Karpas-422 (cell line): Measurements from ENCODE around the gene GLRX5. TPM values are rescaled to one million over a fixed set of nuclear protein-coding genes. Genes with fewer than 3 reads are reported as not detected.

Experiments used
- DNase-seq: peaks from one replicate; pipeline ENCODE4 v3.0.0-alpha.2; 2015
- H2AFZ ChIP-seq: fragments of 200-600 bp; sonication (generic); 2 replicates; pipeline ENCODE4 v1.6.1; 2014; ENCODE audit warnings: antibody characterized with exemption, low read length, mixed read lengths
- H3K27ac ChIP-seq: fragments of 200-600 bp; sonication (generic); 2 replicates; pipeline ENCODE4 v1.5.1; 2014; ENCODE audit warnings: mild to moderate bottlenecking, low read length, moderate library complexity
- H3K27me3 ChIP-seq: fragments of 200-600 bp; sonication (generic); 2 replicates; pipeline ENCODE4 v1.6.1; 2014; ENCODE audit warnings: low read length, mixed read lengths
- H3K36me3 ChIP-seq: fragments of 200-600 bp; sonication (generic); 2 replicates; pipeline ENCODE4 v1.6.1; 2014; ENCODE audit warnings: low read length, mixed read lengths; ENCODE audit not compliant: insufficient read depth
- H3K4me1 ChIP-seq: fragments of 200-600 bp; sonication (generic); 2 replicates; pipeline ENCODE4 v1.6.1; 2014; ENCODE audit warnings: mild to moderate bottlenecking, low read length, mixed read lengths
- H3K4me2 ChIP-seq: fragments of 200-600 bp; sonication (generic); 2 replicates; pipeline ENCODE4 v1.6.1; 2014; ENCODE audit warnings: low read length, low read depth, mild to moderate bottlenecking; ENCODE audit not compliant: poor library complexity, severe bottlenecking
- H3K4me3 ChIP-seq: fragments of 200-600 bp; sonication (generic); 2 replicates; pipeline ENCODE4 v1.5.1; 2014; ENCODE audit warnings: mild to moderate bottlenecking, antibody characterized with exemption, low read length, mixed read lengths
- H3K79me2 ChIP-seq: fragments of 200-600 bp; sonication (generic); 2 replicates; pipeline ENCODE4 v1.6.1; 2014; ENCODE audit warnings: mild to moderate bottlenecking, low read length, mixed read lengths
- H3K9ac ChIP-seq: fragments of 200-600 bp; sonication (generic); 2 replicates; pipeline ENCODE4 v1.6.0; 2014; ENCODE audit warnings: low read length
- H3K9me2 ChIP-seq: fragments of 200-600 bp; sonication (generic), shearing (Covaris generic); replicated peaks from 2 replicates; pipeline ENCODE4 v1.6.0; 2014; ENCODE audit warnings: mild to moderate bottlenecking, low read length, moderate library complexity; ENCODE audit not compliant: insufficient read depth
- H3K9me3 ChIP-seq: fragments of 300-700, 200-600 bp; sonication (generic); 2 replicates; pipeline ENCODE4 v1.6.1; 2014; ENCODE audit warnings: low read length, mixed read lengths
- H4K20me1 ChIP-seq: fragments of 200-600 bp; sonication (generic); 2 replicates; pipeline ENCODE4 v1.6.1; 2014; ENCODE audit warnings: mild to moderate bottlenecking, antibody characterized with exemption, low read length, low read depth; ENCODE audit not compliant: insufficient read depth
- total RNA-seq: library from RNA; depleted of rRNA; stranded (reverse); fragments of >200 nt; shearing (Covaris generic); gene quantifications from 2 replicates; pipeline ENCODE4 v1.2.3, GENCODE V29; 2014; ENCODE audit warnings: low replicate concordance

GLRX5 gene
- total RNA-seq, 1 experiment from 2014 or later = 74.6 TPM

DNA sequence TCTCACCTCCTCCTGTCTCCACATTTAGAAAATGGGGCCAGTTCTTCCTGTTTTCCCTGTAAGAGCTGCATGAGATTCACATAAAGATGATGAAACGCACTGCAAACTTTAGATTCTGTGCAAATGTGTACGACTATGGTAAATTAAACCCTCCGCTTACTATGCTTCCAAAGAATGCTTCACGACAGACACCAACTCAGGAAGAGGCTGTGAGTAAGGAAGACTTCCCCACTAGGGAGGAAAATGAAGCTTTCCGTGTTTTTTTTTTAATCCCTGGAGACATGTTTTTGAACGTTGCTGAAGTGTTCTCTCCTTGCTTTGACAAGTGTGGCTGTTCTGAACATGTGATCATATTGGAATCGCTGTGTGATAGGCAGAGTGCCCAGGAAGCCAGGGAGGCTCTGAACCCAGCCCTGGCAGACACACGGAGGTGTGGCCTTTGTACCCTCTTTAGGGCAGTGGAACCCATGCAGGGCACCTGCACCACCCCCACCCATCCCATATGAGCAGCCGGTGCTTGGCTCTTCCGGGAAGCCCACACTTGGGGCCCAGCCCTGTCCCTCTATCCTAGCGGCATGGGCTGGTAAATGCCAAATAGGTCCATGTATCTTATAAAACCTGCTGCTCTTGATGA, 10.9 kb upstream of the GLRX5 start:
- H3K79me2 ChIP-seq = no peaks in the 10 kb centered on the region
- no peaks in the 10 kb centered on the region for H3K27me3 ChIP-seq
- H3K9me3 ChIP-seq = no peaks in the 10 kb centered on the region
- H3K4me3 ChIP-seq = peak overlapping the region; percentile 9; the same call in 1 of the 2 replicates
- no peaks in the 10 kb centered on the region for H3K9me2 ChIP-seq
- H3K4me2 ChIP-seq = peak overlapping the region; percentile 46
- H3K4me1 ChIP-seq = peaks cover 34% of the 10 kb centered on the region
- peak overlapping the region; percentile 48; the same call in 1 of the 2 replicates for H2AFZ ChIP-seq
- no peak overlapping the region for H3K27ac ChIP-seq
- H3K9ac ChIP-seq = peak overlapping the region; percentile 40
- no peaks in the 10 kb centered on the region for H3K36me3 ChIP-seq
- H4K20me1 ChIP-seq = no peaks in the 10 kb centered on the region
- peak; percentile 68 for DNase-seq

DNA sequence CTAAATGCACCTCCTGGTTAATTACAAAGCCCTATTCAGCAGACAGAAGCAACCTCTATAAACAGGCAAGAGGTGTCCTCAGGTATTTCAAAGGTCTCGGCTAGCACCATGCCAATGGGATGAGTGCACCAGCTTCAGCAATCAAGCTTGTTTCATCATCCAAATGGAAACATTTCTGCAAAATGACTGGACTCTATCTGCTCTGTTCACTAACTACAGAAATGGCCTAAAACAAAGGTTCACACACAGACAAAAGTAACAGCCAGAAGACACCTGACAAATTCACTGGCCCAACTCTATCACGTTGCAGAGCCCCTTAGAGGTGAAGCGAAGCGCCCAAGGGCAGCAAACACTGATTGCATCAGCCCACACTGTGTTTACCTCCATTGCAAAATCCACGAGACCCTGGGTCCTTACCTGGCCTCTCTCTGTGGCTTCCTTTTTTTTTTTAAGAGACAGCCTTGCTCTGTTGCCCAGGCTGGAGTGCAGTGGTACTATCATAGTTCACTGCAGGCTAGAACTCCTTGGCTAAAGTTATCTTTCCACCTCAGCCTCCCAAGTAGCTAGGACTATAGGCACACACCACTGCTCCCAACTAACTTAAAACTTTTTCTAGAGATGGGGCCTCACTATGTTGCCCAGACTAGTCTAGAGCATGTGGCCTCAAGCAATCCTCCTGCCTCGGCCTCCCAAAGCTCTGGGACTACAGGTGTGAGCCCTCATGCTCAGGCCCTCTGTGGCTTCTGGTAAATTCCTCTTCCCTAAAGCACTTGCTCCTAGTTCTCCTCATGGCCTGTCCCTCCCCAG, 9.9 kb upstream of the GLRX5 start:
- no peaks in the 10 kb centered on the region for H3K36me3 ChIP-seq
- H3K9me2 ChIP-seq = no peaks in the 10 kb centered on the region
- H2AFZ ChIP-seq = no peak overlapping the region
- H3K9me3 ChIP-seq = no peaks in the 10 kb centered on the region
- H3K4me1 ChIP-seq = peaks cover 27% of the 10 kb centered on the region
- no peak overlapping the region for H3K4me2 ChIP-seq
- no peak overlapping the region for H3K4me3 ChIP-seq
- H4K20me1 ChIP-seq = no peaks in the 10 kb centered on the region
- H3K27me3 ChIP-seq = no peaks in the 10 kb centered on the region
- no peak overlapping the region for H3K27ac ChIP-seq
- H3K9ac ChIP-seq = no peak overlapping the region
- DNase-seq = no peak
- no peaks in the 10 kb centered on the region for H3K79me2 ChIP-seq

DNA sequence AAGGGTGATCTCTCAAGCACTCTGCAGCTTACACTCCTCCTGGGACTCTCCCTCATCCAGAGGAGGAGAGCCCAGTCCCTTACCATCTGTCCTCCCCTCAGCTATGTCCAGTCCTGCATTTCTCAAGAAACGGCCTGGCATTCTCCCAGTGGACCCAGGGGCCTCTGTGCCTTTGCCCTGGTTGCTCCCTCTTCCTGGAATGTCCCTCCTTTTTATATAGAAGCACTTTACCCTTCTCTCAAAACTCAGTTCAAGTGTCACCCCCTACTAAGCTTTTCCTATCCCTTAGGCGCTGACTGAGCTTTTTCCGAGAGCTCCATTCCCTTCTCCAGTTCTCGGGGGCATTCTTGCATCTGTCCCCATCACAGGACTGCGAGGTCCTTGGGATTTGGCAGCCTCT, 8.9 kb upstream of the GLRX5 start:
- Histone ChIP-seq H3K36me3 (no peaks in the 10 kb centered on the region), H2AFZ (no peak overlapping the region), H4K20me1 (no peaks in the 10 kb centered on the region), H3K27me3 (no peaks in the 10 kb centered on the region), H3K4me3 (no peak overlapping the region), H3K9ac (no peak overlapping the region), H3K4me2 (no peak overlapping the region), H3K27ac (no peak overlapping the region), H3K9me2 (no peaks in the 10 kb centered on the region), H3K9me3 (no peaks in the 10 kb centered on the region), H3K4me1 (peaks cover 22% of the 10 kb centered on the region), H3K79me2 (no peaks in the 10 kb centered on the region)
- no peak for DNase-seq

DNA sequence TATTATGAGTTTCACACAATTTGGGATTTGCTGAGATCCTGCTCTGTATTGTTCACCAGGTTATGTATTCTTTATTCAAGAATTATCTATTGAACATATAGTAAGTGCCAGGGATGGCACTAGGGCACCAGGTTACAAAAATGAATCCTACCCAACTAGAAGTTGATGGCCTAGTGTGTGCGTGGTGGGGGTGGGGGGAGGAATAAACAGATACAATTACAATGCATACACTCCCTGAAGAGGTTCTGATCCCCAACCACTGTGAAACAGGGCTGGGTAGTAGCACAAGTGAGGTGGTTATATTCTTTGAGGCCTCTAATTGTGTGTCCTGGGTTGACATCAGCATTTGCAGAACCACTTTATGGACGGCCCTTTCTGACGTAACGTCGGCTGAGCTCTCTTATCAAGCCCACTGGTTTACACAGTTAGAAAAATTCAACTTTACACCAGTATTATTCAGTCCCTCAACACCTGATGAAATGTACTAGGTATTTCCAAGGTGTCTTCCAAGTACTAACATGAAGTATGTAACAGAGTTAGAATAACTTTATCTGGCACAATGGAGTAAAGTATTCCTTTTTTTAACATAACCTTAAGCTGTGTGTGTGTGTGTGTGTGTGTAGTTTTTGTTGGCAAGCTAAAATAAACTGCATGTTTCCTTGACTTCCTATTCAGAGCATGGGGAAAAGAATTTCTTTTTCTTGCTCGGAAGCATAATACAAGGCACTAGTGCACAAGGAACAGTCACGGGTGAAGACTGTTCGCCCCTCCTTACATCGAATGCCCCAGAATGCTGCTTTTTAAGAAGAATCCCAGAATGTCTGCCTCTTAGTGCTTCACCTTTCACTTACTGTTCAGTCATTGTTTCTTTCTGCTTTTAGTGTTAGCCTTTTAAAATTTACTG, 8.1 kb upstream of the GLRX5 start:
- no peak overlapping the region for H2AFZ ChIP-seq
- H3K4me2 ChIP-seq = no peak overlapping the region
- H3K79me2 ChIP-seq = peaks cover 5% of the 10 kb centered on the region; the same call in 1 of the 2 replicates
- DNase-seq = no peak
- peaks cover 25% of the 10 kb centered on the region for H3K4me1 ChIP-seq
- no peaks in the 10 kb centered on the region for H3K9me3 ChIP-seq
- no peaks in the 10 kb centered on the region for H3K27me3 ChIP-seq
- H3K9me2 ChIP-seq = no peaks in the 10 kb centered on the region
- 0 out of 2 replicates have a peak, but pooled peaks cover 5% of the 10 kb centered on the region for H4K20me1 ChIP-seq
- peaks cover 5% of the 10 kb centered on the region; the same call in 1 of the 2 replicates for H3K36me3 ChIP-seq
- H3K27ac ChIP-seq = no peak overlapping the region
- H3K9ac ChIP-seq = no peak overlapping the region
- no peak overlapping the region for H3K4me3 ChIP-seq

DNA sequence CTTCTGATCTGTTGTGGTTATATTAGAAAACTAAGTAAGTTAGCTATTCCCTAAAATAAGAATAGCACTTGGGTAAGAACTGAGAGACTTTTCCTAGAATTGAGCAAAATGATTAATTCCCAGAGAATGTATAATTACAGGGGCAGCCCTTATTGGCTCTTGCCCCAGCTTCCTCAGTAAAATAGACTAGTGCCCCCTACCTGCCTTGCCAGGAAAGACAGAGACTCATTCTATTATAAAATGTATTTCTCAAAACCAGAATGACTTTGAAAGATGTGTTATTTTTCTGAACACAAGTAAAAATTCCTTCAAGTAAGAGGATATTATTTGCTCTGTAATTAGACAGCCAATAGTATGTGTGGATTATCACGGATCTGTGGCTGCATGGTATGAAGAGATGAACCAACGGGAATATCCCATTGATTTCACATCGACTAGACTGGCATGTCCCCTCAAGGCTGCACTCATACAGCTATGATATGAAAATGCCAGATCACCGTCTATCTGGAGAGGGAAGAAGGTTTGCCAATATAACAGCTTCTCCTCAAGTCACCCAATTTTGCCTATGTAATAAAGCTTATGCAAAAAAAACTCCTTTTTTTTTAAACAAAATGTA, 7.4 kb upstream of the GLRX5 start:
- no peaks in the 10 kb centered on the region for H3K27me3 ChIP-seq
- H3K9me3 ChIP-seq = no peaks in the 10 kb centered on the region
- no peak overlapping the region for H3K4me2 ChIP-seq
- peaks cover 33% of the 10 kb centered on the region for H3K4me1 ChIP-seq
- H3K4me3 ChIP-seq = no peak overlapping the region
- no peak overlapping the region for H3K27ac ChIP-seq
- H3K36me3 ChIP-seq = peaks cover 12% of the 10 kb centered on the region
- no peak overlapping the region for H3K9ac ChIP-seq
- H2AFZ ChIP-seq = no peak overlapping the region
- 0 out of 2 replicates have a peak, but pooled peaks cover 7% of the 10 kb centered on the region for H4K20me1 ChIP-seq
- peak; percentile 85 for DNase-seq
- no peaks in the 10 kb centered on the region for H3K9me2 ChIP-seq
- peaks cover 12% of the 10 kb centered on the region for H3K79me2 ChIP-seq

DNA sequence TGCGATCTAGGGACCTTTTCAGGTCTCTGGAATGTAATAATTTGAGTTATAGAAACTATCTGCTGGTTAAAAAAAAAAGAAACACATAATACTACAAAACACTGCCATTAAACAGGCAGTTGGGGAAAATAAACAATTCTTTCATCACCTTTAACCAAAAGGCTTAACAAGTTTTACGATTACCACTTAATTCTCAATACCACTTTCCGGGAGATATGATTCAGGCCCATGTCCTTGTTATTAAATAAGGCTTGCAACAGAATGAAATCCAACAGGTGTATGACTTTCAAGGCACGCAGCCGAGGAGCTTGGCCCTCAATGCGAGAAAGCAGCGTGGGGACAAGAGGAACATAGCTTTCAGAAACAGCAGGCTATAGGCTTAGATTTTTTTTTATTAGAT, 5.6 kb upstream of the GLRX5 start:
- no peak overlapping the region for H3K9ac ChIP-seq
- H3K27me3 ChIP-seq = no peaks in the 10 kb centered on the region
- peaks cover 29% of the 10 kb centered on the region for H3K79me2 ChIP-seq
- no peaks in the 10 kb centered on the region for H3K9me2 ChIP-seq
- H2AFZ ChIP-seq = no peak overlapping the region
- DNase-seq = no peak
- no peak overlapping the region for H3K4me2 ChIP-seq
- H3K9me3 ChIP-seq = no peaks in the 10 kb centered on the region
- no peak overlapping the region for H3K4me3 ChIP-seq
- 0 out of 2 replicates have a peak, but pooled peaks cover 7% of the 10 kb centered on the region for H4K20me1 ChIP-seq
- peaks cover 31% of the 10 kb centered on the region for H3K4me1 ChIP-seq
- H3K36me3 ChIP-seq = peaks cover 12% of the 10 kb centered on the region
- H3K27ac ChIP-seq = no peak overlapping the region

DNA sequence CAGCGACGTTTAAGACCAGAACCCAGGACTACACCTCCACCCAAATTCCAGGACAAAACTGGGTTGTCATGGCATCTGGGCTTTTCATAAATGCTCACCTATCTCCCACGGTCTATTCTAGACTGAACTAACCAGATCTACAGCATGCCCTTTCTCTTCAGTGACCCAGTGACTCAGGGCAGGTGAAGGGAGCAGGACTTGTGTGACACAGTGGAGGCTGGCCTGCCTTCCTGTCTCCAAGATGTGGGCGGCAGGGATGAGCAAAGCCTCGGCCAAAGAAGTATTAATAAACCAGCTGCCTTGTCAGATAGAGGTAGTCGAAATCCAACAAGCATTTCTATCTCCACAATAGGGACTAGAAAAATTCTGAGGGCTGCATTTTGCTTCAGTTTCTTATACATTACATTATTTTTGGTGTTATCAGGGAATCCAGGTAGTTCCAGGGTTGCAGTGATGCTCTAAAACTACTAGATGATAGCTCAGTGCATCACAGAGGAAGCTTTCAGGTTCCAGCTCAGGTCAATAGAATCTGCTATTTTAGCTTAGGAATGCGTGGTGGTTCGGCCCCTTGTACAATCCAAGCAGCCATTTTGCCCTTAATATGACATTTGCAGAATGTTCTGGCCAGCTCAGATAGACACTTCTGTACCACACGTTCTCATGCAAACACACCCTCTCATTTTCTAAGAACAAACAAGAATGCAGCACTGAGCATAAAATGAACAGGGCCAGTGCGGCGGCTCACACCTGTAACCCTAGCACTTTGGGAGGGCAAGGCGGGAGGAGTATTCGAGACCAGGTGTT, 4.2 kb upstream of the GLRX5 start:
- Histone ChIP-seq H3K27me3 (no peaks in the 10 kb centered on the region), H3K36me3 (peaks cover 12% of the 10 kb centered on the region), H3K4me2 (no peak overlapping the region), H3K27ac (no peak overlapping the region), H3K79me2 (peaks cover 35% of the 10 kb centered on the region), H2AFZ (no peak overlapping the region), H3K4me1 (peaks cover 25% of the 10 kb centered on the region), H4K20me1 (peaks cover 12% of the 10 kb centered on the region), H3K9me2 (no peaks in the 10 kb centered on the region), H3K9me3 (no peaks in the 10 kb centered on the region), H3K9ac (no peak overlapping the region), H3K4me3 (no peak overlapping the region)
- DNase-seq = no peak
